WTC11 (cell line): Measurements from ENCODE around the gene KXD1.

ENCODE experiments used
- CBFB ChIP-seq: sonication (generic); formaldehyde crosslinking; IDR thresholded peaks from 2 replicates; pipeline ENCODE4 v1.8.1; 2022; ENCODE audit warnings: mild to moderate bottlenecking, low read depth, missing genetic modification reagents
- CREM ChIP-seq: sonication (generic); formaldehyde crosslinking; IDR thresholded peaks from 2 replicates; pipeline ENCODE4 v1.8.1; 2022; ENCODE audit warnings: mild to moderate bottlenecking, missing genetic modification reagents, moderate library complexity
- FOXK1 ChIP-seq: sonication (generic); formaldehyde crosslinking; IDR thresholded peaks from 2 replicates; pipeline ENCODE4 v1.8.0; 2022; ENCODE audit warnings: mild to moderate bottlenecking, moderate library complexity, missing genetic modification reagents
- GTF2I ChIP-seq: fragments of 250-450 bp; sonication (Bioruptor Pico); conservative IDR thresholded peaks from 2 replicates; pipeline ENCODE4 v1.4.0; 2021; ENCODE audit warnings: mild to moderate bottlenecking
- MAX ChIP-seq: sonication (generic); formaldehyde crosslinking; IDR thresholded peaks from 2 replicates; pipeline ENCODE4 v1.8.0; 2022; ENCODE audit warnings: mild to moderate bottlenecking, missing genetic modification reagents
- SP1 ChIP-seq: sonication (generic); formaldehyde crosslinking; conservative IDR thresholded peaks from 2 replicates; pipeline ENCODE4 v1.8.1; 2022; ENCODE audit warnings: missing genetic modification reagents
- USF2 ChIP-seq: sonication (generic); formaldehyde crosslinking; IDR thresholded peaks from 2 replicates; pipeline ENCODE4 v1.8.1; 2023; ENCODE audit warnings: mild to moderate bottlenecking, missing genetic modification reagents, moderate library complexity
- ZNF121 ChIP-seq: sonication (generic); formaldehyde crosslinking; IDR thresholded peaks from 2 replicates; pipeline ENCODE4 v1.8.0; 2023; ENCODE audit warnings: missing genetic modification reagents
- ZNF317 ChIP-seq: sonication (generic); formaldehyde crosslinking; IDR thresholded peaks from 2 replicates; pipeline ENCODE4 v1.8.1; 2023; ENCODE audit warnings: low read depth, mild to moderate bottlenecking, moderate library complexity, missing genetic modification reagents, borderline replicate concordance
- TF ChIP-seq, protein P1 (sequence below): fragments of 200-600 bp; IDR thresholded peaks from 2 replicates; pipeline ENCODE4 v1.8.0; 2022; ENCODE audit warnings: antibody characterized with exemption

- TF ChIP-seq ZNF121 (CRISPR knock-in tag) (no peak), MAX (CRISPR knock-in tag) (no peak), GTF2I (CRISPR knock-in tag) (no peak), CREM (CRISPR knock-in tag) (no peak), FOXK1 (CRISPR knock-in tag) (no peak), ZNF317 (CRISPR knock-in tag) (no peak), USF2 (CRISPR knock-in tag) (no peak), SP1 (CRISPR knock-in tag) (no peak), CBFB (CRISPR knock-in tag) (no peak)
- TF ChIP-seq, protein P1, sequence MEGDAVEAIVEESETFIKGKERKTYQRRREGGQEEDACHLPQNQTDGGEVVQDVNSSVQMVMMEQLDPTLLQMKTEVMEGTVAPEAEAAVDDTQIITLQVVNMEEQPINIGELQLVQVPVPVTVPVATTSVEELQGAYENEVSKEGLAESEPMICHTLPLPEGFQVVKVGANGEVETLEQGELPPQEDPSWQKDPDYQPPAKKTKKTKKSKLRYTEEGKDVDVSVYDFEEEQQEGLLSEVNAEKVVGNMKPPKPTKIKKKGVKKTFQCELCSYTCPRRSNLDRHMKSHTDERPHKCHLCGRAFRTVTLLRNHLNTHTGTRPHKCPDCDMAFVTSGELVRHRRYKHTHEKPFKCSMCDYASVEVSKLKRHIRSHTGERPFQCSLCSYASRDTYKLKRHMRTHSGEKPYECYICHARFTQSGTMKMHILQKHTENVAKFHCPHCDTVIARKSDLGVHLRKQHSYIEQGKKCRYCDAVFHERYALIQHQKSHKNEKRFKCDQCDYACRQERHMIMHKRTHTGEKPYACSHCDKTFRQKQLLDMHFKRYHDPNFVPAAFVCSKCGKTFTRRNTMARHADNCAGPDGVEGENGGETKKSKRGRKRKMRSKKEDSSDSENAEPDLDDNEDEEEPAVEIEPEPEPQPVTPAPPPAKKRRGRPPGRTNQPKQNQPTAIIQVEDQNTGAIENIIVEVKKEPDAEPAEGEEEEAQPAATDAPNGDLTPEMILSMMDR, result no peak
Measured at GRCh38 chr19:18599485-18599884, 41.8 kb downstream of the KXD1 start.
